Transverse colon (tissue), 4 donors: ENCODE data around the gene TDRD15.
"Not testable (repeated sequence)": the region's sequence is repeated elsewhere in the genome, so short reads cannot be mapped to it uniquely, and the experiment has no call there.

Experiments
- EP300 ChIP-seq: sonication (generic); formaldehyde crosslinking; IDR thresholded peaks from one replicate; pipeline ENCODE4 v1.6.1; 2017; ENCODE audit warnings: antibody characterized with exemption, low read depth
- POLR2AphosphoS5 ChIP-seq, 3 donors: sonication (generic); formaldehyde crosslinking; IDR thresholded peaks; one replicate each; pipeline ENCODE4 v1.6.1; 2016; ENCODE audit warnings: antibody characterized with exemption in 3 of 3
- TF ChIP-seq, protein P1 (sequence below), 5 experiments: fragments of 200-600 bp in 3 of 5; fragments of 450-650 bp in 2 of 5; sonication (generic) in 3 of 5; IDR thresholded peaks; 1 replicate in 2 of 5; 2 replicates in 3 of 5; pipeline ENCODE4 v1.5.1; 2016 to 2017; ENCODE audit warnings: antibody characterized with exemption in 5 of 5, inconsistent platforms in 3 of 5, mild to moderate bottlenecking in 2 of 5, moderate library complexity in 1 of 5

DNA sequence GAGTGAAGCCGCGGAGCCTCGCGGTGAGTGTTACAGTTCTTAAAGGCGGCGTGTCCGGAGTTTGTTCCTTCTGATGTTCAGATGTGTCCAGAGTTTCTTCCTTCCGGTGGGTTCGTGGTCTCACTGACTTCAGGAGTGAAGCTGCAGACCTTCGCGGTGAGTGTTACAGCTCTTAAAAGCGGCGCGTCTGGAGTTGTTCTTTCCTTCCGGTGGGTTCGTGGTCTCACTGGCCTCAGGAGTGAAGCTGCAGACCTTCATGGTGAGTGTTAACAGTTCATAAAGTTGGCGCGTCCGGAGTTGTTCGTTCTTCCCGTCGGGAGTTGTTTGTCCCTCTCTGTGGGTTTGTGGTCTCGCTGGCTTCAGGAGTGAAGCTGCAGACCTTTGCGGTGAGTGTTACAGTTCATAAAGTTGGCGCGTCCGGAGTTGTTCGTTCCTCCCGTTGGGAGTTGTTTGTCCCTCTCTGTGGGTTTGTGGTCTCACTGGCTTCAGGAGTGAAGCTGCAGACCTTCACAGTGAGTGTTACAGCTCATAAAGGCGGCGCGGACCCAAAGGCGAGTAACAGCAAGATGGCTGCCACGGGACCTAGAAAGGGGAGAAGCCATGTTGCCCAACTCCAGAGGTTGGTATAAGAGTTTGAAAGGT lies 22.1 kb upstream of the TDRD15 start:
- TF ChIP-seq, protein P1, sequence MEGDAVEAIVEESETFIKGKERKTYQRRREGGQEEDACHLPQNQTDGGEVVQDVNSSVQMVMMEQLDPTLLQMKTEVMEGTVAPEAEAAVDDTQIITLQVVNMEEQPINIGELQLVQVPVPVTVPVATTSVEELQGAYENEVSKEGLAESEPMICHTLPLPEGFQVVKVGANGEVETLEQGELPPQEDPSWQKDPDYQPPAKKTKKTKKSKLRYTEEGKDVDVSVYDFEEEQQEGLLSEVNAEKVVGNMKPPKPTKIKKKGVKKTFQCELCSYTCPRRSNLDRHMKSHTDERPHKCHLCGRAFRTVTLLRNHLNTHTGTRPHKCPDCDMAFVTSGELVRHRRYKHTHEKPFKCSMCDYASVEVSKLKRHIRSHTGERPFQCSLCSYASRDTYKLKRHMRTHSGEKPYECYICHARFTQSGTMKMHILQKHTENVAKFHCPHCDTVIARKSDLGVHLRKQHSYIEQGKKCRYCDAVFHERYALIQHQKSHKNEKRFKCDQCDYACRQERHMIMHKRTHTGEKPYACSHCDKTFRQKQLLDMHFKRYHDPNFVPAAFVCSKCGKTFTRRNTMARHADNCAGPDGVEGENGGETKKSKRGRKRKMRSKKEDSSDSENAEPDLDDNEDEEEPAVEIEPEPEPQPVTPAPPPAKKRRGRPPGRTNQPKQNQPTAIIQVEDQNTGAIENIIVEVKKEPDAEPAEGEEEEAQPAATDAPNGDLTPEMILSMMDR (IDR thresholded peaks at IDR 0.05): not testable (repeated sequence)
- not testable (repeated sequence) for TF ChIP-seq EP300; POLR2AphosphoS5 (IDR thresholded peaks at IDR 0.05)
